Retinal pigment epithelial cell (primary cell): ENCODE measurements around the gene MARCHF4.

Experiments used
- DNase-seq: peaks from one replicate; pipeline ENCODE4 v3.0.0-alpha.2; 2010; ENCODE audit warnings: low read depth
- H3K4me3 ChIP-seq: 2 replicates; pipeline ENCODE4 v1.5.1; 2011; ENCODE audit warnings: mild to moderate bottlenecking, low read length, control low read depth, moderate library complexity
- TF ChIP-seq, protein P1 (sequence below): conservative IDR thresholded peaks from 2 replicates; pipeline ENCODE4 v1.5.1; 2011; ENCODE audit warnings: low read depth, low read length, control low read depth, inconsistent platforms

Gene MARCHF4

DNA sequence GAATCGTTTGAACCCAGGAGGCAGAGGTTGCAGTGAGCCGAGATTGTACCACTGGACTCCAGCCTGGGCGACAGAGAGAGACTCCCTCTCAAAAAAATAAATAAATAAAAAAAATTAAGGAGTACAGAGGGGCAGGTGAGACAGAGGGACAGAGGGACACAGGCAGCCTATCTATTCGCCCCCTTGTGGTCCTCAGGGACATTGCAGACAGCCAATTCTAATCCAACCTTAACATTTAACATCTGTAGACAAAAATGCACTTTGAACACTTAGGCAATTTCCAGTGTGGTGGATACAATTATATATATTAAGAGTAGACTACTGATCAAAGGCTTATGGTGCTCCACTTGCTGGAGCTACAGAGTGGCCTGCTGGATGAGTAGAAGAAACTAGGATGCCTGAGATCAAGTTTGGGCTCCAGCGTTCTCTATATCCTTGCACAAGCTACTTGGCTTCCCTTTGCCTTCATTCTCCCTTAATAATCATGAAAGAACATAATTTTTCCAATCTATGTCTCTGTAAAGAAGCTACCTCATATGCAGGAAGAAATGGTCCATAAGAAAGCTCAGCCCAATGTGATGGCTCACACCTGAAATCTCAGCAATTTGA, 31.8 kb upstream of the MARCHF4 start:
- H3K4me3 ChIP-seq, result no peak overlapping the region
- TF ChIP-seq, protein P1, sequence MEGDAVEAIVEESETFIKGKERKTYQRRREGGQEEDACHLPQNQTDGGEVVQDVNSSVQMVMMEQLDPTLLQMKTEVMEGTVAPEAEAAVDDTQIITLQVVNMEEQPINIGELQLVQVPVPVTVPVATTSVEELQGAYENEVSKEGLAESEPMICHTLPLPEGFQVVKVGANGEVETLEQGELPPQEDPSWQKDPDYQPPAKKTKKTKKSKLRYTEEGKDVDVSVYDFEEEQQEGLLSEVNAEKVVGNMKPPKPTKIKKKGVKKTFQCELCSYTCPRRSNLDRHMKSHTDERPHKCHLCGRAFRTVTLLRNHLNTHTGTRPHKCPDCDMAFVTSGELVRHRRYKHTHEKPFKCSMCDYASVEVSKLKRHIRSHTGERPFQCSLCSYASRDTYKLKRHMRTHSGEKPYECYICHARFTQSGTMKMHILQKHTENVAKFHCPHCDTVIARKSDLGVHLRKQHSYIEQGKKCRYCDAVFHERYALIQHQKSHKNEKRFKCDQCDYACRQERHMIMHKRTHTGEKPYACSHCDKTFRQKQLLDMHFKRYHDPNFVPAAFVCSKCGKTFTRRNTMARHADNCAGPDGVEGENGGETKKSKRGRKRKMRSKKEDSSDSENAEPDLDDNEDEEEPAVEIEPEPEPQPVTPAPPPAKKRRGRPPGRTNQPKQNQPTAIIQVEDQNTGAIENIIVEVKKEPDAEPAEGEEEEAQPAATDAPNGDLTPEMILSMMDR, result peak; percentile 91
- no peak for DNase-seq

DNA sequence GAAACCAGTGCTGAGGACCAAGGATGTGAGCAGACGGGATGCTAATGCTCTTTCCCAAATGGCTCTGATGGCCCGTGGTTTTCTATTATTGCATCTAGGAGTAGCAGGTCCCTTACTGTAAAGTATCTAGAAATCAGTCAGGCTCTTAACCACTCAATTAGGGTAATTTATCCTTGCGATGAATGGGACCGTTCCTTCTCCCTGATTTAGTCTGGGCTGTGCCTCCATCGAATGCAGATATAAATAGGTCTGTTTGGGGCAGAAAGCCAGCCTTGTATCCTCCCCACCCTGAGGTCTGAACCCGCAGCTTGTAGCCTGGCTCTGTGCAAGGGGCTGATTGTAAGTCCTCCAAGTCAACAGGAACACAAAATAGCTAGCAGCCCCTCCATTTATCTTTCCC, 30.5 kb upstream of the MARCHF4 start:
- no peak for DNase-seq
- TF ChIP-seq, protein P1, result no peak
- H3K4me3 ChIP-seq, result no peak overlapping the region

DNA sequence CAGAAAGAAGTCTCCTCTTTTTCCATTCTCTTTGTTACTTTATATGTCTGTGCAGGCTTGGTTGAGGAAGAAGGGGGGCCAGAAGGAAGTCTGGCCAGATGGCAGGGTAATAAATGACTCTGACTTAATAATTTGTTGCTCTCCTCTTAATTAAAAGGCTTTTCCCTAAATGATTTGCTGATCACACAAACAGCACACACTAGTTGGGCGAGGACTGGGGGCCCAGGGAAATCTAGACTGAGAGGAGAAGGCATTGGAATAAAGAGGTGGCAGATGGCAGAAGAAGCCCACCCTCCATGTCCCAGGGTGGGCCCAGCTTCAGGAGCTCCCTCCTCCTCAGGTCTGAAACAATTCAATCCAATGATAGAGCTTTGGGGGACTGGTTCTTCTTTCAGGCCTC, 27.3 kb upstream of the MARCHF4 start:
- H3K4me3 ChIP-seq, result no peak overlapping the region
- TF ChIP-seq, protein P1, result no peak
- no peak for DNase-seq

DNA sequence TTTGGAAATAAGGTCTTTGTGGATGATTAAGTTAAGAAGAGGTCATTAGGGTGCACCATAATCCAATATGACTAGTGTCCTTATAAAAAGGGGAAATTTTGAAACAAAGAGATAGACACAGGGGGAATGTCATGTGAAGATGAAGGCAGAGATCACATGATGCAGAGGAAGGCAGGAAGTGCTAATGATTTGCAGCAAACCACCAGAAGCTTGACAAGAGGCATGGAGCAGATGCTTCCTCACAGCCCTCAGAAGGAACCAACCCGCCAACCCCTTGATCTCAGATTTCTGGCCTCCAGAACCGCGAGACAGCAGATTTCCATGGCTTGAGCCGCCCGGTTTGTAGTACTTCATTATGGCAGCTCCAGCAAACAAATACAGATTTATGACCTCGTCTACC, 22.6 kb upstream of the MARCHF4 start:
- TF ChIP-seq, protein P1, result no peak
- DNase-seq, result no peak
- H3K4me3 ChIP-seq, result no peak overlapping the region

DNA sequence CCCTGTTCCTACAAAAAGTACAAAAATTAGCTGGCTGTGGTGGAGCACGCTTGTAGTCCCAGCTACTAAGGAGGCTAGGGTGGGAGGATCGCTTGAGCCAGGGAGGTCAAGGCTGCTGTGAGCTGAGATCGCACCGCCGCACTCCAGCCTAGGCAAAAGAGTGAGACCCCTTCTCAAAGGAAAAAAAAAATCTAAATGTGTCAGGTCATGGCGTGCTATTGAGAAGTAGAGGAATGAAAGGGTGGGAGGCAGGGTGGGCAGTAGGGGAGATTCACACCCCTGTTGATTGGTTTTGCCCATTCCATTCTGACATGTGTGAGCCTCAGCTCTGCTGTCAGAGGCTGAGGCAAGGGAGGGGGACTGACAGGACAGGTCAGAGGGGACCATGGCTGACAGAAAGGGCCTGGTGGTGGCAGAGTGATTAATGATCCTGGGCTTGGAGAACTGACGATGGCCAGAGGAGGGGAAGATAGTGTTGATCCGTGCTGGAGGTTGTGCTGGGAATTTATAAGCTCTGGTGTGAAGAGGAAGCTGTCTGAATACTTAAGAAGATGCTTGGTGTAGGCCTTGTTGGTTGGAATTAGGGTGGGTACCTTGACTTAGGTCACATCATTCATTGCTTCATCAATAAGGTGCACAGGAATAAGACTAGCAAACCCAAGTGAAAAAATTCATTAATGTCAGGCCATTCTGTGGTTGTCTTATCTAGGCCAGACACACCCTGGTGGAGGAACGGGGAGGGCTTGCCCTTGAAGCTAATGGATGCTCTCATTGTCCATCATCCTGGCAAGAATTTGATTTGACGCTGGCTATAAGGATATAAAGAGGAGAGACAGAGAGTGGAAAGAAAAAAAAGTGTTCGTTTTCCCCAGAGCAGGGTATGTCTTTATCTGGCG, 20.9 kb upstream of the MARCHF4 start:
- TF ChIP-seq, protein P1, result no peak
- DNase-seq, result no peak
- no peak overlapping the region for H3K4me3 ChIP-seq

DNA sequence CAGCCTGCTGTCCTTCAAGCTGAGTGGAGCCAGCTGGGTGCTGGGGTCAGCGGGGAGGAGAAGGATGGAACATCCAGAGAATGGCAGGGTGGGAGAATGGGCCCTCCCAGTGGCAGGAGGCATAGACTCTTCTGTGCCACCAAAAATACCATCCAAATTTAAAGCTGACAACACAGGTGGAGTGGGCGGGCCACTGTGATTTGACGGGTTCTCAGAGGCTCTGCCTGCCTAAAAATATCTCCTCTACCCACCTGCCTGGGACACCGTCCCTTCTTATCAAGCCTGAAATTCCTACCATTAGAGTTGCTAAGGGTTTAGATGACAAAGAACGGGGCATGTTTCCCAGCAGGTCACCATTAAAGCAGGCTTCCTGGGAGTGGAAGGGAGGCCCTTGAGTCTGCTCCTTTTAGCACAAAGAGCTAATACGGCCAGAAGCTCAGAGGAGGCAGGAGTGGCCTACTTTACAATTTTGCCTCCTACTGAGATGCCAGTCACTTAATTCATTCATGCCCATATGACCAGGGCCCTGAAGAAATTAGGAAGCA, 19.8 kb upstream of the MARCHF4 start:
- TF ChIP-seq, protein P1, result no peak
- DNase-seq, result no peak
- H3K4me3 ChIP-seq, result no peak overlapping the region

DNA sequence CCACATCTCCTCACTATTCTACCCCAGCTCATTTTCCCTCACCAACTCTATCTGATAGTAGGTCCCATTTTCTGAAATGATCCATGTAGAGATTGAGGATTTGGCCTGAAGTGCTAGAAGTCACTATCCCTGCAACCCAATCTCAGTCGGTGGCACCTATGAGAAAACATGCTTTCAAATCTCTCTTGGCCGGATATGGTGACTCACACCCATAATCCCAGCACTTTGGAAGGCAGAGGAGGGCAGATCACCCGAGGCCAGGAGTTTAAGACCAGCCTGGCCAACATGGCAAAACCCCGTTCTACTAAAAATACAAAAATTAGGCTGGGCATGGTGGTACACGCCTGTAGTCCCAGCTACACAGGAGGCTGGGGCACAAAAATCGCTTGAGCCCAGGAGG, 19.1 kb upstream of the MARCHF4 start:
- TF ChIP-seq, protein P1, result no peak
- H3K4me3 ChIP-seq, result no peak overlapping the region
- DNase-seq, result no peak
